Nasal cavity respiratory epithelium epithelial cell of viscerocranial mucosa (primary cell): ENCODE measurements around the gene TMEM196. TPM values are rescaled to one million over a fixed set of nuclear protein-coding genes. Genes with fewer than 3 reads are reported as not detected.

Source experiments
- total RNA-seq: library from RNA; depleted of rRNA; stranded (reverse); fragments of >200 nt; gene quantifications from 2 replicates; pipeline ENCODE4 v1.2.3, GENCODE V29; 2014

TMEM196 gene
- not detected in 2 replicates for total RNA-seq

DNA sequence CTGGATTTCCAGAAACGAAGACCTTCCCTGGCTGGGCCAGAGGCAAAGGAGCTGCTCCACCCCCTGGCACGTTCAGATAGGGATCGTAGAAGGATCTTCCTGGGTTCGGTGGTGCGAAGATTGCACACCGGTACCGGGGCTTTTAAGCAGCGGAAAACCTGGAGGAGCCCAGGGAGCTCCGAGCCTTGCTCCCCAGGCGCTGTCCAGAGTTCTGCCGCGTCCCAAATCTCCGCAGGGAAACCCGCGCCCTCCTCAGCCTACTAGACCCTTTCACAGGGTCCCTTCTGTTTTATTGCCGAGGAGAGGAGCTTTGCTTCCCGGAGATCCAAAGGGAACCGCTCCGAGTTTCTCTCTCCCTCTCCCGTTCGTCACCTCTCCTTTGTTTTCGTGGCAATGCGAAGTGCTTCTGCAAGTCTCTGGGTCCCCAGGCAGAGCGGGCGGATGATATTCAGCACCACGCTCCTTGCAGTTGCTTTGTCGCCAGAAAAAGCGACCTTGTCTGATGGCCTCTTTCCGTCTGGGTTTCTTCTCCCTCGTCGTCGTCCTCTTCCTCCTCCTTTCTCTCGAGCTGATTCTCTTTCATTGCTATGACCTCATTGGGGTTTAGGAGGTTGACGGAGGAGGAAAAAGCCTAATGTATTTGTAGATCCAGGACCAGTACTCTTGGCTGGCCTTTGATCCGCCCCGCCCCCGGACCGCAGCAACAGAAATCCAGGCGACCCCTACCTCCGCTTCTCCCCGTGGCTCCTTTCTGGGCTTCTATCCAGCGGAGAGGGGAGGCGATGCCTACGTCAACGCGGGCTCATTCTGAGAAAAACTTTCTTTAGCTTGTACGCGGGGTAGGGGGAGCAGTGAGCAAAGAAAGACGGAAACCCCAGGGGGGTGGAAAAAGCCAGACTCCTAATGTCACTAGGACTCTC is at the start of gene TMEM196:
Gene TMEM196, minus strand, starts transcription at position 777 of the 920 bp plus-strand sequence. CDS start 921 bp downstream, outside the sequence.

DNA sequence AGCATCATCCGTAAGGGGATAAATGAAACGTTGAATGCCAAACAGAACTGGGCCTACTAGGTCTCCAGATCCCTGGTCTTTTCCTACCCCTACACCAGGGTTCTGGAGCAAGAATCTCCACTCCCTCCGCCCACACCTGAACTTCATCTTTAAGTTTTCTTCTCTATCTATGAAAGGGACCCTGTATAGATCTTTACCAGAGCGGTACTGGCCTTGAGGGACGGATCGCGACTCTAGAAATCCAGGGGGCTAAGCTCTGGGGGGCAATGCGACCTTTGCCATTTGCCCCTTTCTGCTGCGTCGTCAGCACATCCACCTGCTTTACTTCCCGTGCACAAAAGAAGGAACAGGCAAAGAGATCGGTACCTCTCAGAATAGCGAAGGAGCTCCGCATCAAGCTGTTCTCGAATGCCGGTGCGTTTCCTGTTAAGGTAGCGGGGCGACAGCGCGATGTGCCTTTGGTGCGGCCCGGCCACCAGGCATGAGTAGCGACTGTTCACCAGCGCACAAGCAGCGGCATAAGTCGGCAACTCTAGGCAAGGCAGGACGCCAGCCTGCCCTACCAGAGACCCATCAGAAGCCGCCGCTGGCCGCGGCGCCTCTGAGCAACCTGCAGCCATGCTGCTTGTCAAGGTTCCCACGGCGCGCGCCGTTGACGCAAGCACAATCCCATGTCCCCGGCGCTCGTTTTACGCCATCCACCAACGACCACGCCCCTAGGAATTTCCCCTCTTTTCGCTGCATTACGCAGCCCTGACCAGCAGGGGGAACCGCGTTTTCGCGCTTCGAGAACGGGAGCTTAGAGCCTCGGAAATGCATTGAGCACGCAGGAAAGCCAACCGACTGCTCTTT is 64.8 kb downstream of the TMEM196 start, which contains the start of gene POLR1F:
Gene POLR1F, minus strand, starts transcription at position 641 of the 852 bp plus-strand sequence. Its CDS starts 21 bp downstream, at position 620.

Other genes with a start within 250 kb of the TMEM196 start
- gene POLR1F, start 64.6 kb downstream of the TMEM196 start, total RNA-seq: 19.5 and 28.8 TPM in 2 replicates